ENCODE measurements around the gene PRKG1. TPM values are rescaled to one million over a fixed set of nuclear protein-coding genes. Genes with fewer than 3 reads are reported as not detected.
A peak's percentile ranks its signal among the peaks of the same experiment; 100 is the strongest.

The PRKG1 gene
- polyA plus RNA-seq, 4 donors = 0.45 to 7.4 (median 1.3) TPM

GRCh38 chr10:51397695-51398094, 323.4 kb downstream of the PRKG1 start:
- H3K27ac ChIP-seq (ENCODE audit: low read depth in 1 of 3, low read length in 2 of 3) = no peak overlapping the region
- peaks cover 0 to 2% (median 2%) of the 10 kb centered on the region in 3 donors for H3K4me1 ChIP-seq (ENCODE audit: control insufficient read depth in 3 of 3, insufficient read depth in 2 of 3, low read depth in 1 of 3, low read length in 2 of 3)
- 28 to 50% (median 32%) methylated on average over 2 of the region's 2 CpGs for WGBS, 3 donors
- H3K27me3 ChIP-seq (ENCODE audit: control insufficient read depth in 3 of 3, insufficient read depth in 3 of 3, low read length in 3 of 3) = no peaks in the 10 kb centered on the region
- DNase-seq = peak in 1 of 2 donors; percentile 93
- no peaks in the 10 kb centered on the region for H3K9me3 ChIP-seq (ENCODE audit: control insufficient read depth in 2 of 2, insufficient read depth in 1 of 2, low read depth in 1 of 2, low read length in 1 of 2)
- peak; percentile 15 for FAIRE-seq
- H3K36me3 ChIP-seq (ENCODE audit: control insufficient read depth in 3 of 3, insufficient read depth in 2 of 3, low read depth in 1 of 3, low read length in 3 of 3) = no peaks in the 10 kb centered on the region
- no peak overlapping the region for H3K4me3 ChIP-seq (ENCODE audit: low read depth in 1 of 3, low read length in 3 of 3)

DNA sequence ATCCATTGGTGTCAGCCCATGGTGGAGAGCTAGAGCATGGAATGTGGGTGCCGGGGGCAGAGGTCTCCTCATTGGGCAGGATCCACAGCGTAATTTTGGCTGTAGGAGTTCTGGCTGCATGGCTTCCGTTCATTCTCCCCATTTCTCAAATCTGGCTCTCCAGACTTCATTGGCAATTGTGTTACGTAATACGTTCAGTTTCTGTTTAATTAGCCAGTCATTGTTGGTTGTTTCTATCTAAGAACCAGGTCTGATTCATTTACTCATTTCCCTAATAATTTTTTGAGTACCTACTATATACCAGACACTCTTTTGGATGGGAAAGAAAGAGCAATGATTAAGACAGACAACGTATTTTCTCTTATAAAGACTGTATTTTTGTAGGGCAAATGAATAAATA, 325.6 kb downstream of the PRKG1 start:
- H3K36me3 ChIP-seq (ENCODE audit: control insufficient read depth in 3 of 3, insufficient read depth in 2 of 3, low read depth in 1 of 3, low read length in 3 of 3) = no peaks in the 10 kb centered on the region
- peaks cover 0 to 2% (median 2%) of the 10 kb centered on the region in 3 donors for H3K4me1 ChIP-seq (ENCODE audit: control insufficient read depth in 3 of 3, insufficient read depth in 2 of 3, low read depth in 1 of 3, low read length in 2 of 3)
- 86 to 93% (median 86%) methylated on average over 6 of the region's 6 CpGs for WGBS, 3 donors
- no peak for FAIRE-seq
- DNase-seq = no peak
- no peak overlapping the region for H3K4me3 ChIP-seq (ENCODE audit: low read depth in 1 of 3, low read length in 3 of 3)
- H3K27me3 ChIP-seq (ENCODE audit: control insufficient read depth in 3 of 3, insufficient read depth in 3 of 3, low read length in 3 of 3) = no peaks in the 10 kb centered on the region
- no peak overlapping the region for H3K27ac ChIP-seq (ENCODE audit: low read depth in 1 of 3, low read length in 2 of 3)
- H3K9me3 ChIP-seq (ENCODE audit: control insufficient read depth in 2 of 2, insufficient read depth in 1 of 2, low read depth in 1 of 2, low read length in 1 of 2) = no peaks in the 10 kb centered on the region

DNA sequence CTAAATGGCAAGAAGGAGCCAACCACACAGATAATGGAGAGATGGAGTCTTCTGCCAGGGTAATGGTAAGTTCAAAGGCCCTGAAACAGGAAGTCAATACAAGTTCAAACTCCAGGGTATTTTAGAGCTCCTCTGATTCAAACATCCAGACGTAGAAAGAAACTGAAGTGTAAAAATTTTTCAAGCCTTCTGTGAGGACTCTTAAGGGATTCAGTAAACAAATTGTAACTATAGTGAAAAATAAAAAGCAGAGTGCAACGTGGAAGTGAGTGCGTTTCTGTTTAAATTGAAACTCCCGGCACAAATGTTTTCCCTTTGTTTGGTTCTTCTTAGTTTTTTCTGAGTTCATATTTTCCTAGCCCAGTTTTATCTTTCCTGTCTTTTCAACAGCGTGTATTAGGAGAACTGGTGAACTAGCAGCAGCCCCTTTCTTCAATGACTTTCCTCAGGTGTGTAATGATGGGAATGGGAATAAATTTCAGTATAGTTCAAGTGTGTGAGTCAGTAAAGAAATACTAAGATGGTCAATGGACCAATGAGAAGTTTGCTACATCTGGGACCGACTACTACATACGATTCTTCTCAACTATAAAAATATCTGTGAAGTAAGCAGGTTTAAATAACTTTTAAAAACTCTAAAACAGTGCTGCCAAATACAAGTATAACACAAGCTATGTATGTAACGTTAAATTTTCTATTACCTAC, 326.3 kb downstream of the PRKG1 start:
- H3K36me3 ChIP-seq (ENCODE audit: control insufficient read depth in 3 of 3, insufficient read depth in 2 of 3, low read depth in 1 of 3, low read length in 3 of 3) = no peaks in the 10 kb centered on the region
- WGBS, 3 donors = 70 to 86% (median 75%) methylated on average over 8 of the region's 8 CpGs
- H3K9me3 ChIP-seq (ENCODE audit: control insufficient read depth in 2 of 2, insufficient read depth in 1 of 2, low read depth in 1 of 2, low read length in 1 of 2) = no peaks in the 10 kb centered on the region
- no peak overlapping the region for H3K27ac ChIP-seq (ENCODE audit: low read depth in 1 of 3, low read length in 2 of 3)
- FAIRE-seq (no peak), DNase-seq (no peak)
- no peak overlapping the region for H3K4me3 ChIP-seq (ENCODE audit: low read depth in 1 of 3, low read length in 3 of 3)
- peaks cover 0 to 2% (median 2%) of the 10 kb centered on the region in 3 donors for H3K4me1 ChIP-seq (ENCODE audit: control insufficient read depth in 3 of 3, insufficient read depth in 2 of 3, low read depth in 1 of 3, low read length in 2 of 3)
- H3K27me3 ChIP-seq (ENCODE audit: control insufficient read depth in 3 of 3, insufficient read depth in 3 of 3, low read length in 3 of 3) = no peaks in the 10 kb centered on the region

DNA sequence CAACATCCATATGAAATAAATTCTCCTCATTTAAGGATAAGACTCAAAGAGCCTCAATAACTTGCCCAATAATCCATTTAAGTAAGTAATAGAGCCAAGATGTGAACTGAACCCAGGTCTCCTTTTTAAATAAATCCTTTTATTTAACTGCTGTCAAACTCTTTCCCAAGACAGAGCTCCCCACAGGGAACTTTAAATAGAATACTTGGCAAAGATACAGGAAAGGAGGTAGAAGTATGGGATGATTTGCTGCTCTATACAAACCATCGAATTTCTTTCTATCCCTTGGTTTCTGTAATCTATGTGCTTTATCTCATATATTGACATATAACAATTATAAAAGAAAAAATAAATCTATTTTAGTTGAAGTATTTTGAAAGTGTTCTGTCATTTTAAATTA, 329.2 kb downstream of the PRKG1 start:
- FAIRE-seq (no peak), DNase-seq (no peak)
- Histone ChIP-seq H3K9me3 (ENCODE audit: control insufficient read depth in 2 of 2, insufficient read depth in 1 of 2, low read depth in 1 of 2, low read length in 1 of 2) (no peaks in the 10 kb centered on the region), H3K4me3 (ENCODE audit: low read depth in 1 of 3, low read length in 3 of 3) (no peak overlapping the region), H3K27me3 (ENCODE audit: control insufficient read depth in 3 of 3, insufficient read depth in 3 of 3, low read length in 3 of 3) (no peaks in the 10 kb centered on the region), H3K36me3 (ENCODE audit: control insufficient read depth in 3 of 3, insufficient read depth in 2 of 3, low read depth in 1 of 3, low read length in 3 of 3) (no peaks in the 10 kb centered on the region), H3K27ac (ENCODE audit: low read depth in 1 of 3, low read length in 2 of 3) (no peak overlapping the region), H3K4me1 (ENCODE audit: control insufficient read depth in 3 of 3, insufficient read depth in 2 of 3, low read depth in 1 of 3, low read length in 2 of 3) (no peaks in the 10 kb centered on the region)
- WGBS, 3 donors = 71 to 80% (median 79%) methylated on average over 1 of the region's 1 CpG

- Histone ChIP-seq H3K4me1 (ENCODE audit: control insufficient read depth in 3 of 3, insufficient read depth in 2 of 3, low read depth in 1 of 3, low read length in 2 of 3) (no peaks in the 10 kb centered on the region), H3K9me3 (ENCODE audit: control insufficient read depth in 2 of 2, insufficient read depth in 1 of 2, low read depth in 1 of 2, low read length in 1 of 2) (no peaks in the 10 kb centered on the region), H3K27ac (ENCODE audit: low read depth in 1 of 3, low read length in 2 of 3) (peak overlapping the region in 1 of 3 donors; percentile 37), H3K27me3 (ENCODE audit: control insufficient read depth in 3 of 3, insufficient read depth in 3 of 3, low read length in 3 of 3) (no peaks in the 10 kb centered on the region), H3K4me3 (ENCODE audit: low read depth in 1 of 3, low read length in 3 of 3) (no peak overlapping the region), H3K36me3 (ENCODE audit: control insufficient read depth in 3 of 3, insufficient read depth in 2 of 3, low read depth in 1 of 3, low read length in 3 of 3) (no peaks in the 10 kb centered on the region)
- FAIRE-seq (no peak), DNase-seq (no peak)
- 69 to 86% (median 76%) methylated on average over 10 of the region's 10 CpGs for WGBS, 3 donors
Measured at GRCh38 chr10:51405580-51406351, 331.5 kb downstream of the PRKG1 start.

GRCh38 chr10:51406581-51406980, 332.3 kb downstream of the PRKG1 start:
- no peak for FAIRE-seq
- no peak overlapping the region for H3K4me3 ChIP-seq (ENCODE audit: low read depth in 1 of 3, low read length in 3 of 3)
- no peaks in the 10 kb centered on the region for H3K27me3 ChIP-seq (ENCODE audit: control insufficient read depth in 3 of 3, insufficient read depth in 3 of 3, low read length in 3 of 3)
- no peak overlapping the region for H3K27ac ChIP-seq (ENCODE audit: low read depth in 1 of 3, low read length in 2 of 3)
- H3K9me3 ChIP-seq (ENCODE audit: control insufficient read depth in 2 of 2, insufficient read depth in 1 of 2, low read depth in 1 of 2, low read length in 1 of 2) = no peaks in the 10 kb centered on the region
- no peaks in the 10 kb centered on the region for H3K36me3 ChIP-seq (ENCODE audit: control insufficient read depth in 3 of 3, insufficient read depth in 2 of 3, low read depth in 1 of 3, low read length in 3 of 3)
- H3K4me1 ChIP-seq (ENCODE audit: control insufficient read depth in 3 of 3, insufficient read depth in 2 of 3, low read depth in 1 of 3, low read length in 2 of 3) = no peaks in the 10 kb centered on the region
- DNase-seq = no peak
- WGBS, 3 donors = 94 to 95% (median 95%) methylated on average over 6 of the region's 6 CpGs

- H3K27me3 ChIP-seq (ENCODE audit: control insufficient read depth in 3 of 3, insufficient read depth in 3 of 3, low read length in 3 of 3) = no peaks in the 10 kb centered on the region
- 79 to 86% (median 80%) methylated on average over 4 of the region's 4 CpGs for WGBS, 3 donors
Measured at GRCh38 chr10:51416494-51416893, 342.2 kb downstream of the PRKG1 start.

GRCh38 chr10:51419196-51420093, 345.2 kb downstream of the PRKG1 start:
- 73 to 82% (median 78%) methylated on average over 3 of the region's 3 CpGs for WGBS, 3 donors
- H3K36me3 ChIP-seq (ENCODE audit: control insufficient read depth in 3 of 3, insufficient read depth in 2 of 3, low read depth in 1 of 3, low read length in 3 of 3) = no peaks in the 10 kb centered on the region
- no peak overlapping the region for H3K27ac ChIP-seq (ENCODE audit: low read depth in 1 of 3, low read length in 2 of 3)
- DNase-seq (no peak), FAIRE-seq (no peak)
- H3K9me3 ChIP-seq (ENCODE audit: control insufficient read depth in 2 of 2, insufficient read depth in 1 of 2, low read depth in 1 of 2, low read length in 1 of 2) = no peaks in the 10 kb centered on the region
- no peak overlapping the region for H3K4me3 ChIP-seq (ENCODE audit: low read depth in 1 of 3, low read length in 3 of 3)
- no peaks in the 10 kb centered on the region for H3K4me1 ChIP-seq (ENCODE audit: control insufficient read depth in 3 of 3, insufficient read depth in 2 of 3, low read depth in 1 of 3, low read length in 2 of 3)
- no peaks in the 10 kb centered on the region for H3K27me3 ChIP-seq (ENCODE audit: control insufficient read depth in 3 of 3, insufficient read depth in 3 of 3, low read length in 3 of 3)

More at GRCh38 chr10:51416494-51416893, 342.2 kb downstream of the PRKG1 start:
- no peaks in the 10 kb centered on the region for H3K36me3 ChIP-seq (ENCODE audit: control insufficient read depth in 3 of 3, insufficient read depth in 2 of 3, low read depth in 1 of 3, low read length in 3 of 3)
- H3K27ac ChIP-seq (ENCODE audit: low read depth in 1 of 3, low read length in 2 of 3) = no peak overlapping the region
- H3K9me3 ChIP-seq (ENCODE audit: control insufficient read depth in 2 of 2, insufficient read depth in 1 of 2, low read depth in 1 of 2, low read length in 1 of 2) = no peaks in the 10 kb centered on the region
- DNase-seq = no peak
- no peak overlapping the region for H3K4me3 ChIP-seq (ENCODE audit: low read depth in 1 of 3, low read length in 3 of 3)
- H3K4me1 ChIP-seq (ENCODE audit: control insufficient read depth in 3 of 3, insufficient read depth in 2 of 3, low read depth in 1 of 3, low read length in 2 of 3) = no peaks in the 10 kb centered on the region
- FAIRE-seq = no peak
